ENCODE measurements around the gene YIPF1. TPM values are rescaled to one million over a fixed set of nuclear protein-coding genes. Genes with fewer than 3 reads are reported as not detected.
A peak's percentile ranks its signal among the peaks of the same experiment; 100 is the strongest.

YIPF1 gene
- total RNA-seq: 22.2 and 25.7 TPM in 2 replicates
- long read RNA-seq, transcript YIPF1-203 (11 exons, 1,602 nt): major isoform, 31 of 72 reads
- long read RNA-seq, partial matches to known transcripts: 6 of 72 reads
- long read RNA-seq, other reads (novel, unspliced or antisense): 33 of 72 reads

DNA sequence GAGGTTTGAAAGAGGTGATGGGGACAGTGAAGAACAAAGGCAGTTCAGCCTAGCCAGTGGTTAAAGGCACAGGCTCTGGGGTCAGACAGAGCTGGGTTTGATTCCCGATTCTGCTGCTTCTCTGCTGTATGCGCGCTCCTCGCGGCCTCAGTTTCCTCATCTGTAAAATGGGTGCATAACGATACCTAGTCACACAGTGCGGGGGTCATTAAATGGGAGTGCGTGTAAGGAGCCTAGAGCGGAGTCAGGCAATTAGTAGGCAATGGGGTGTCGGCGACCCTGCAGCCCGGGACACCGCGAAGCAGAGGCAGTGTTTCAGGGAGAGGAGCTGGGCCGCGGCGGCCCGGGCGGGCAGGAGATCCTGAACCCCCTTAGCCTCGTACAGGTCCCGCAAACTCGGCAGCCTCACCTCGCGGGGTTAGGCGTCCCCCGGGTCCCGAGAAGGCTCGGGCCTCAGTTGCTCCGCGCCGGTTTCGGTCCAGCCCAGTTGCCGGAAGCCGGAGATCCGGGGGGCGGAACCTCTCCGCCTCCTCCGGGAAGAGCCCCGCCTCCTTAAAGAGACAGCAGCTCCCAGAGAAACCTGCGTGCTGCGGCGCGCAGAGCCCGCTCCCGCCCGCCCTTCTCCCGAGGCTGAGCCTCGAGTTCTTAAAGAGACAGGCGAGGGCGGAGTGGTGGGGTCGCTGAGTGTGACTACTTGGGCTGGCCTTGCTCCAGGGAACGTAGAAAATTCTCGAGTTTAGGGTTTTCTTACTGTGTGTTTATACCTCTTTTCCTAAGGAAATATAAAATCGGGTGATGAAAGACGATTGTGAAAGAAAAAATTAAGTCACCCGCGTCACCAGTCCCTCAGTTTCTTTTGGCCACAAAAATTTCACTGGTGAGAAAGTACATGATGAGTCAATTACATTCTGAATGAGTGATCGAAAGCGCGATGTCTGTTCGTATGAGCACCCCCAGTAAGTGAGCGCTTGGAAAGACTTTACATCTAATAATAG is at the start of gene YIPF1:
Gene YIPF1 (minus strand): TSS at position 494 of the 995 bp plus-strand sequence. CDS start 860 bp downstream, outside the sequence.
- Mint-ChIP-seq H3K27ac (ENCODE audit: unreplicated experiment) (peak within 1 kb of the TSS; percentile 91), H3K4me3 (peak within 1 kb of the TSS; percentile 95), H3K4me1 (peaks cover 23% of the 10 kb centered on the region), H3K27me3 (ENCODE audit: low read depth) (no peaks in the 10 kb centered on the region), H3K9me3 (no peaks in the 10 kb centered on the region), H3K36me3 (ENCODE audit: low read depth) (no peaks in the 10 kb centered on the region)
- TF ChIP-seq CTCF (conservative IDR thresholded peaks at IDR 0.05): no peak
- DNase-seq (ENCODE audit: low read depth, low spot score): peak; percentile 70

GRCh38 chr1:53938136-53938830 is 48.7 kb upstream of the YIPF1 start:
- H3K4me1 Mint-ChIP-seq: peaks cover 9% of the 10 kb centered on the region
- no peak overlapping the region for H3K4me3 Mint-ChIP-seq
- H3K27me3 Mint-ChIP-seq (ENCODE audit: low read depth): no peaks in the 10 kb centered on the region
- no peak overlapping the region for H3K27ac Mint-ChIP-seq (ENCODE audit: unreplicated experiment)
- DNase-seq (ENCODE audit: low read depth, low spot score): no peak
- no peak for TF ChIP-seq CTCF (conservative IDR thresholded peaks at IDR 0.05)
- H3K36me3 Mint-ChIP-seq (ENCODE audit: low read depth): peaks cover 23% of the 10 kb centered on the region
- peaks cover 6% of the 10 kb centered on the region for H3K9me3 Mint-ChIP-seq

GRCh38 chr1:53936430-53936829 is 46.8 kb upstream of the YIPF1 start:
- no peak for DNase-seq (ENCODE audit: low read depth, low spot score)
- Mint-ChIP-seq H3K27me3 (ENCODE audit: low read depth) (no peaks in the 10 kb centered on the region), H3K27ac (ENCODE audit: unreplicated experiment) (no peak overlapping the region), H3K4me3 (no peak overlapping the region), H3K9me3 (peaks cover 6% of the 10 kb centered on the region), H3K4me1 (no peaks in the 10 kb centered on the region), H3K36me3 (ENCODE audit: low read depth) (peaks cover 34% of the 10 kb centered on the region)
- TF ChIP-seq CTCF (conservative IDR thresholded peaks at IDR 0.05): no peak

- Mint-ChIP-seq H3K27me3 (ENCODE audit: low read depth) (no peaks in the 10 kb centered on the region), H3K9me3 (peaks cover 6% of the 10 kb centered on the region), H3K36me3 (ENCODE audit: low read depth) (peaks cover 33% of the 10 kb centered on the region), H3K4me3 (no peak overlapping the region), H3K27ac (ENCODE audit: unreplicated experiment) (no peak overlapping the region), H3K4me1 (no peaks in the 10 kb centered on the region)
- no peak for DNase-seq (ENCODE audit: low read depth, low spot score)
- TF ChIP-seq CTCF (conservative IDR thresholded peaks at IDR 0.05): no peak
Measured at GRCh38 chr1:53934170-53934765, 44.7 kb upstream of the YIPF1 start.

DNA sequence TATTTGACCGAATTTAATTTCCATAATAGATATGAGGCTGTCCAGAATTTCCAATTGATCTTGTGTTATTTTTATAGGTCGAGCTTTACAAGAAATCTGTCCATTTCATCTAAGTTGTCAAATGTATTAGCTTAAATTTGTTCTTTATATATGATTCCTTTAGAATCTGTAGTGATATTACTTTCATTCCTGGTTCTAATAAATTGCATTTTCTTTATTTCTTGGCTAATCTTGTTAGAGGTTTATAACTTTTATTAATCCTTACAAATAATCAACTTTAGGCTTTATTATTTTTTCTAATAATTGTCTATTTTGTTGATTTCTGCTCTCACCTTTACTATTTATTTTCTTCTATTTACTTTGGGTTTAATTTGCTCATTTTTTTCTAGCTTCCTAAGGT is 41.9 kb upstream of the YIPF1 start:
- TF ChIP-seq CTCF (conservative IDR thresholded peaks at IDR 0.05): no peak
- Mint-ChIP-seq H3K4me1 (no peaks in the 10 kb centered on the region), H3K36me3 (ENCODE audit: low read depth) (peaks cover 39% of the 10 kb centered on the region), H3K9me3 (peaks cover 6% of the 10 kb centered on the region), H3K4me3 (no peak overlapping the region), H3K27ac (ENCODE audit: unreplicated experiment) (no peak overlapping the region), H3K27me3 (ENCODE audit: low read depth) (no peaks in the 10 kb centered on the region)
- DNase-seq (ENCODE audit: low read depth, low spot score): no peak

All from neural crest cell (in vitro differentiated cells).